ENCODE results near the gene POLD1.

POLD1 gene

GRCh38 chr19:50420808-50421207 is 36.7 kb downstream of the POLD1 start:
- Histone ChIP-seq H4K91ac (ENCODE audit: low read length) (no peak overlapping the region), H3K23ac (ENCODE audit: low read length in 2 of 2) (no peak overlapping the region), H4K8ac (ENCODE audit: low read length) (no peak overlapping the region), H3K79me1 (replicated peaks; ENCODE audit: low read length, poor library complexity, severe bottlenecking) (no peaks in the 10 kb centered on the region), H2AFZ (ENCODE audit: low read depth, low read length) (no peak overlapping the region), H3K27me3 (ENCODE audit: control insufficient read depth in 1 of 2, insufficient read depth in 1 of 2, low read length in 2 of 2) (peaks cover 23 to 43% of the 10 kb centered on the region in 2 experiments), H3K9ac (ENCODE audit: low read length) (no peak overlapping the region), H2AK5ac (ENCODE audit: low read length, severe bottlenecking) (no peak overlapping the region), H3K4ac (ENCODE audit: low read depth in 1 of 2, low read length in 2 of 2) (no peak overlapping the region), H3K4me2 (ENCODE audit: low read length, poor library complexity, severe bottlenecking) (no peak overlapping the region), H3K27ac (ENCODE audit: low read length, poor library complexity, severe bottlenecking) (no peak overlapping the region), H3K4me1 (ENCODE audit: control insufficient read depth, insufficient read depth, low read depth, low read length) (peaks cover 10% of the 10 kb centered on the region), H3K9me3 (ENCODE audit: control insufficient read depth, low read length) (peaks cover 2% of the 10 kb centered on the region), H2BK120ac (ENCODE audit: low read depth, low read length) (no peak overlapping the region), H2BK12ac (ENCODE audit: low read length in 2 of 2) (no peak overlapping the region), H3K36me3 (ENCODE audit: control insufficient read depth in 1 of 2, insufficient read depth in 2 of 2, low read depth in 1 of 2, low read length in 2 of 2) (peaks cover 0 to 5% of the 10 kb centered on the region in 2 experiments), H3K4me3 (ENCODE audit: insufficient read depth in 1 of 2, low read depth in 1 of 2, low read length in 2 of 2) (no peak overlapping the region), H2BK15ac (ENCODE audit: low read depth, poor library complexity, severe bottlenecking) (no peak overlapping the region), H3K14ac (ENCODE audit: low read length in 2 of 2) (no peak overlapping the region), H3K18ac (ENCODE audit: low read depth in 1 of 2, low read length in 2 of 2) (no peak overlapping the region), H2BK5ac (ENCODE audit: low read depth, low read length, poor library complexity, severe bottlenecking) (no peak overlapping the region)
- 67% methylated on average over 3 of the region's 3 CpGs for WGBS
- no peak for DNase-seq

- no peak overlapping the region for H2BK15ac ChIP-seq (ENCODE audit: low read depth, poor library complexity, severe bottlenecking)
- WGBS = 85% methylated on average over 12 of the region's 18 CpGs
Observed at GRCh38 chr19:50422397-50423278, 38.5 kb downstream of the POLD1 start.

GRCh38 chr19:50423279-50424113 is 39.3 kb downstream of the POLD1 start:
- no peak overlapping the region for H2BK120ac ChIP-seq (ENCODE audit: low read depth, low read length)
- WGBS = 90% methylated on average over 17 of the region's 22 CpGs

More at GRCh38 chr19:50422397-50423278, 38.5 kb downstream of the POLD1 start:
- no peak overlapping the region for H3K27ac ChIP-seq (ENCODE audit: low read length, poor library complexity, severe bottlenecking)
- H3K23ac ChIP-seq (ENCODE audit: low read length in 2 of 2) = no peak overlapping the region
- H2AK5ac ChIP-seq (ENCODE audit: low read length, severe bottlenecking) = no peak overlapping the region
- no peak overlapping the region for H3K14ac ChIP-seq (ENCODE audit: low read length in 2 of 2)
- H3K18ac ChIP-seq (ENCODE audit: low read depth in 1 of 2, low read length in 2 of 2) = no peak overlapping the region
- no peak overlapping the region for H2BK5ac ChIP-seq (ENCODE audit: low read depth, low read length, poor library complexity, severe bottlenecking)
- no peak overlapping the region for H4K91ac ChIP-seq (ENCODE audit: low read length)
- no peak overlapping the region for H2BK12ac ChIP-seq (ENCODE audit: low read length in 2 of 2)
- no peaks in the 10 kb centered on the region for H3K79me1 ChIP-seq (replicated peaks; ENCODE audit: low read length, poor library complexity, severe bottlenecking)
- no peak for DNase-seq
- peaks cover 11% of the 10 kb centered on the region for H3K4me1 ChIP-seq (ENCODE audit: control insufficient read depth, insufficient read depth, low read depth, low read length)
- H4K8ac ChIP-seq (ENCODE audit: low read length) = no peak overlapping the region
- H3K4ac ChIP-seq (ENCODE audit: low read depth in 1 of 2, low read length in 2 of 2) = no peak overlapping the region
- H2BK120ac ChIP-seq (ENCODE audit: low read depth, low read length) = no peak overlapping the region
- H2AFZ ChIP-seq (ENCODE audit: low read depth, low read length) = no peak overlapping the region
- H3K4me2 ChIP-seq (ENCODE audit: low read length, poor library complexity, severe bottlenecking) = no peak overlapping the region
- H3K9me3 ChIP-seq (ENCODE audit: control insufficient read depth, low read length) = peaks cover 2% of the 10 kb centered on the region
- H3K9ac ChIP-seq (ENCODE audit: low read length) = no peak overlapping the region
- no peaks in the 10 kb centered on the region for H3K36me3 ChIP-seq (ENCODE audit: control insufficient read depth in 1 of 2, insufficient read depth in 2 of 2, low read depth in 1 of 2, low read length in 2 of 2)
- H3K4me3 ChIP-seq (ENCODE audit: insufficient read depth in 1 of 2, low read depth in 1 of 2, low read length in 2 of 2) = no peak overlapping the region
- H3K27me3 ChIP-seq (ENCODE audit: control insufficient read depth in 1 of 2, insufficient read depth in 1 of 2, low read length in 2 of 2) = peaks cover 23 to 43% of the 10 kb centered on the region in 2 experiments

GRCh38 chr19:50425581-50425980 is 41.4 kb downstream of the POLD1 start:
- Histone ChIP-seq H4K8ac (ENCODE audit: low read length) (no peak overlapping the region), H3K4me2 (ENCODE audit: low read length, poor library complexity, severe bottlenecking) (no peak overlapping the region), H2BK12ac (ENCODE audit: low read length in 2 of 2) (no peak overlapping the region), H3K14ac (ENCODE audit: low read length in 2 of 2) (no peak overlapping the region), H2BK120ac (ENCODE audit: low read depth, low read length) (no peak overlapping the region), H2BK15ac (ENCODE audit: low read depth, poor library complexity, severe bottlenecking) (no peak overlapping the region), H3K4me1 (ENCODE audit: control insufficient read depth, insufficient read depth, low read depth, low read length) (peaks cover 8% of the 10 kb centered on the region), H3K9ac (ENCODE audit: low read length) (no peak overlapping the region), H3K23ac (ENCODE audit: low read length in 2 of 2) (no peak overlapping the region), H3K18ac (ENCODE audit: low read depth in 1 of 2, low read length in 2 of 2) (no peak overlapping the region), H3K27me3 (ENCODE audit: control insufficient read depth in 1 of 2, insufficient read depth in 1 of 2, low read length in 2 of 2) (peaks cover 0 to 36% of the 10 kb centered on the region in 2 experiments), H3K79me1 (replicated peaks; ENCODE audit: low read length, poor library complexity, severe bottlenecking) (no peaks in the 10 kb centered on the region), H2BK5ac (ENCODE audit: low read depth, low read length, poor library complexity, severe bottlenecking) (no peak overlapping the region), H3K36me3 (ENCODE audit: control insufficient read depth in 1 of 2, insufficient read depth in 2 of 2, low read depth in 1 of 2, low read length in 2 of 2) (no peaks in the 10 kb centered on the region), H4K91ac (ENCODE audit: low read length) (no peak overlapping the region), H2AFZ (ENCODE audit: low read depth, low read length) (no peak overlapping the region), H2AK5ac (ENCODE audit: low read length, severe bottlenecking) (no peak overlapping the region), H3K27ac (ENCODE audit: low read length, poor library complexity, severe bottlenecking) (no peak overlapping the region), H3K9me3 (ENCODE audit: control insufficient read depth, low read length) (peaks cover 2% of the 10 kb centered on the region), H3K4ac (ENCODE audit: low read depth in 1 of 2, low read length in 2 of 2) (no peak overlapping the region), H3K4me3 (ENCODE audit: insufficient read depth in 1 of 2, low read depth in 1 of 2, low read length in 2 of 2) (no peak overlapping the region)
- WGBS = 61% methylated on average over 7 of the region's 7 CpGs
- no peak for DNase-seq

More at GRCh38 chr19:50423279-50424113, 39.3 kb downstream of the POLD1 start:
- no peak overlapping the region for H3K4me2 ChIP-seq (ENCODE audit: low read length, poor library complexity, severe bottlenecking)
- no peak overlapping the region for H3K9ac ChIP-seq (ENCODE audit: low read length)
- H3K79me1 ChIP-seq (replicated peaks; ENCODE audit: low read length, poor library complexity, severe bottlenecking) = no peaks in the 10 kb centered on the region
- no peak overlapping the region for H3K4ac ChIP-seq (ENCODE audit: low read depth in 1 of 2, low read length in 2 of 2)
- H2AFZ ChIP-seq (ENCODE audit: low read depth, low read length) = no peak overlapping the region
- no peak overlapping the region for H3K27ac ChIP-seq (ENCODE audit: low read length, poor library complexity, severe bottlenecking)
- H2BK5ac ChIP-seq (ENCODE audit: low read depth, low read length, poor library complexity, severe bottlenecking) = no peak overlapping the region
- peaks cover 2% of the 10 kb centered on the region for H3K9me3 ChIP-seq (ENCODE audit: control insufficient read depth, low read length)
- H3K4me3 ChIP-seq (ENCODE audit: insufficient read depth in 1 of 2, low read depth in 1 of 2, low read length in 2 of 2) = no peak overlapping the region
- H3K4me1 ChIP-seq (ENCODE audit: control insufficient read depth, insufficient read depth, low read depth, low read length) = peaks cover 17% of the 10 kb centered on the region
- no peak overlapping the region for H4K91ac ChIP-seq (ENCODE audit: low read length)
- H3K14ac ChIP-seq (ENCODE audit: low read length in 2 of 2) = no peak overlapping the region
- no peak overlapping the region for H4K8ac ChIP-seq (ENCODE audit: low read length)
- no peak overlapping the region for H3K18ac ChIP-seq (ENCODE audit: low read depth in 1 of 2, low read length in 2 of 2)
- H3K27me3 ChIP-seq (ENCODE audit: control insufficient read depth in 1 of 2, insufficient read depth in 1 of 2, low read length in 2 of 2) = peaks cover 15 to 39% of the 10 kb centered on the region in 2 experiments
- no peak overlapping the region for H3K23ac ChIP-seq (ENCODE audit: low read length in 2 of 2)
- H2BK15ac ChIP-seq (ENCODE audit: low read depth, poor library complexity, severe bottlenecking) = no peak overlapping the region
- H3K36me3 ChIP-seq (ENCODE audit: control insufficient read depth in 1 of 2, insufficient read depth in 2 of 2, low read depth in 1 of 2, low read length in 2 of 2) = no peaks in the 10 kb centered on the region
- H2AK5ac ChIP-seq (ENCODE audit: low read length, severe bottlenecking) = no peak overlapping the region
- H2BK12ac ChIP-seq (ENCODE audit: low read length in 2 of 2) = no peak overlapping the region
- no peak for DNase-seq

All from mesenchymal stem cell (in vitro differentiated cells and primary cell).